Measurements from ENCODE around the gene ADGRL3.

The ADGRL3 gene

DNA sequence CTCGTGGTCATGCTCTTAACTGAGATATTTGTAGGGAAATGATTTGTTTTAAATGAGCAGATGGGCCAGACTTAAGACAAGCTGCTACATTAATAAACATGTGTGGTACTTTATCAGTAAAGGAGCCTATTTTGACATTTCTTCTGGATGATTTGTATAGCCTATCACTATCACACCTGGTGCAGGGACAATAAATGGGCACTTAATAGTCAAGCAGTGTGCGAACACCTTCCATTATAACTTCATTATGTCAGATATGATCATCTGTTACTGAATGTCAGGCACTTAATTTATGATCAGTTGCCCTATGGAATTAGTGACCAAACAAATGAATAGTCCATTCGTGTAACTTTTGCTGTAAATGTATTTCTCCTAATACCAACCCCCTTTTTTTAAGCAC, 628.8 kb downstream of the ADGRL3 start:
- Histone ChIP-seq H3K9ac (ENCODE audit: low read length) (no peak overlapping the region), H2BK5ac (ENCODE audit: low read depth, low read length, poor library complexity) (no peak overlapping the region), H2BK12ac (ENCODE audit: low read length) (no peak overlapping the region), H3K27ac (ENCODE audit: low read depth, low read length) (no peak overlapping the region), H3K4ac (ENCODE audit: low read depth, low read length) (no peak overlapping the region), H4K8ac (ENCODE audit: low read depth, low read length) (no peak overlapping the region), H3K4me3 (ENCODE audit: low read depth, low read length) (no peak overlapping the region), H3K9me3 (ENCODE audit: insufficient read depth, low read depth, low read length) (no peaks in the 10 kb centered on the region), H4K12ac (ENCODE audit: low read depth, low read length) (no peak overlapping the region), H3K36me3 (ENCODE audit: control insufficient read depth in 1 of 2, insufficient read depth in 2 of 2, low read length in 2 of 2) (no peaks in the 10 kb centered on the region), H3K23ac (ENCODE audit: low read length) (no peak overlapping the region), H3K27me3 (ENCODE audit: insufficient read depth, low read length) (no peaks in the 10 kb centered on the region), H2AK5ac (ENCODE audit: low read length) (no peak overlapping the region), H3K4me1 (ENCODE audit: control insufficient read depth in 1 of 2, insufficient read depth in 2 of 2, low read length in 2 of 2) (no peaks in the 10 kb centered on the region), H3K79me1 (ENCODE audit: low read length) (no peaks in the 10 kb centered on the region), H3K18ac (ENCODE audit: low read length) (no peak overlapping the region), H3K79me2 (ENCODE audit: control insufficient read depth, insufficient read depth, low read length, poor library complexity) (no peaks in the 10 kb centered on the region), H4K91ac (ENCODE audit: low read depth, low read length) (no peak overlapping the region), H3K14ac (ENCODE audit: low read length) (no peak overlapping the region), H2AFZ (ENCODE audit: insufficient read depth, low read length, poor library complexity) (no peak overlapping the region), H3K4me2 (ENCODE audit: low read length) (no peak overlapping the region), H2BK120ac (ENCODE audit: insufficient read depth, low read length, poor library complexity) (no peak overlapping the region)
- no CpG with 5 or more reads among the region's 3 CpGs for WGBS (ENCODE audit: extremely low coverage, insufficient coverage, insufficient read length)
- DNase-seq, result no peak

DNA sequence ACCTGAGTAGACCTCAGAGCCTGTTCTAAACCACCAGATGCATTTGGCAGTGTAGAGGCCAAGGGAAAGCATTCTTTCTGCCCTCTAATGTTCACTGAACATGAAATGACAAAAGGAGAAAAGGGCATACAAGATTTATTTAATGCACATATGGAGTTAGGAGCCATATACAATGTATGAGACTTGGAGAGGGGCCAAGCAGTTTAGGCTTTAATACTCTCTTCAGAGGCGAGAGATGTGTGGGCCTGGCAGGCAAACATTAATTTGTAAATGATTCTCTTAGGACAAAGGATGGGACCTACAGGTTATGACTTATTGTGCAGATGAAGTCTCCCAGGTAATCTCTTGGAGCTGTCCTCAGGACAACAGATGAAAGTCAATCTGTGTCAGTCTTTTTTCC, 631.9 kb downstream of the ADGRL3 start:
- DNase-seq, result no peak
- Histone ChIP-seq H2AK5ac (ENCODE audit: low read length) (no peak overlapping the region), H3K36me3 (ENCODE audit: control insufficient read depth in 1 of 2, insufficient read depth in 2 of 2, low read length in 2 of 2) (no peaks in the 10 kb centered on the region), H2BK12ac (ENCODE audit: low read length) (no peak overlapping the region), H3K4me1 (ENCODE audit: control insufficient read depth in 1 of 2, insufficient read depth in 2 of 2, low read length in 2 of 2) (no peaks in the 10 kb centered on the region), H3K23ac (ENCODE audit: low read length) (no peak overlapping the region), H3K18ac (ENCODE audit: low read length) (no peak overlapping the region), H3K14ac (ENCODE audit: low read length) (no peak overlapping the region), H3K27me3 (ENCODE audit: insufficient read depth, low read length) (no peaks in the 10 kb centered on the region), H3K27ac (ENCODE audit: low read depth, low read length) (no peak overlapping the region), H3K9me3 (ENCODE audit: insufficient read depth, low read depth, low read length) (no peaks in the 10 kb centered on the region), H2BK5ac (ENCODE audit: low read depth, low read length, poor library complexity) (no peak overlapping the region), H3K4me3 (ENCODE audit: low read depth, low read length) (no peak overlapping the region), H3K4ac (ENCODE audit: low read depth, low read length) (no peak overlapping the region), H4K91ac (ENCODE audit: low read depth, low read length) (no peak overlapping the region), H3K79me2 (ENCODE audit: control insufficient read depth, insufficient read depth, low read length, poor library complexity) (no peaks in the 10 kb centered on the region), H4K8ac (ENCODE audit: low read depth, low read length) (no peak overlapping the region), H2BK120ac (ENCODE audit: insufficient read depth, low read length, poor library complexity) (no peak overlapping the region), H4K12ac (ENCODE audit: low read depth, low read length) (no peak overlapping the region), H3K79me1 (ENCODE audit: low read length) (no peaks in the 10 kb centered on the region), H3K9ac (ENCODE audit: low read length) (no peak overlapping the region), H3K4me2 (ENCODE audit: low read length) (no peak overlapping the region), H2AFZ (ENCODE audit: insufficient read depth, low read length, poor library complexity) (no peak overlapping the region)
- no CpG with 5 or more reads among the region's 1 CpG for WGBS (ENCODE audit: extremely low coverage, insufficient coverage, insufficient read length)

DNA sequence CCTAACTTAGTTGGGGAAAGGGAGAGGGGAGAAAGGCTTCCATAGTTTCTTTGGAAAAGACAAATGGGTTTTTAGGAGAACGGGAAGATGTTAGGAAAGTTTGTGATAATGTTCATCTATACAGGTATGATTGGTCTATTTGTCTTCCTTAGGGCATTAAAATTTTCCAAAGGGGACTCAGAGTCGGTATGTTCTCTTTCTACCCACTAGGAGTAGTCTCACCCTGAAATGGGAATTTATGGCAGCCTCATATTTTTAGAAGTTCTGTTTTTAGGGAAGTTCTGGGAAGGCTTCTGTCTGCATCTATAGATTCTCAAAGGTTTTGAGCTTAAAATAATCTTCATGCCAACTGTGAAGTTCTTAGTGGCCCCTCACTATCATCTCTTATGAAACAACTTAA, 637.3 kb downstream of the ADGRL3 start:
- Histone ChIP-seq H3K79me2 (ENCODE audit: control insufficient read depth, insufficient read depth, low read length, poor library complexity) (no peaks in the 10 kb centered on the region), H2BK12ac (ENCODE audit: low read length) (no peak overlapping the region), H4K91ac (ENCODE audit: low read depth, low read length) (no peak overlapping the region), H3K14ac (ENCODE audit: low read length) (no peak overlapping the region), H3K9ac (ENCODE audit: low read length) (no peak overlapping the region), H3K4me2 (ENCODE audit: low read length) (no peak overlapping the region), H3K18ac (ENCODE audit: low read length) (no peak overlapping the region), H3K9me3 (ENCODE audit: insufficient read depth, low read depth, low read length) (no peaks in the 10 kb centered on the region), H3K27me3 (ENCODE audit: insufficient read depth, low read length) (no peaks in the 10 kb centered on the region), H3K23ac (ENCODE audit: low read length) (no peak overlapping the region), H3K4me3 (ENCODE audit: low read depth, low read length) (no peak overlapping the region), H2AK5ac (ENCODE audit: low read length) (no peak overlapping the region), H3K4ac (ENCODE audit: low read depth, low read length) (no peak overlapping the region), H3K4me1 (ENCODE audit: control insufficient read depth in 1 of 2, insufficient read depth in 2 of 2, low read length in 2 of 2) (no peaks in the 10 kb centered on the region), H3K79me1 (ENCODE audit: low read length) (no peaks in the 10 kb centered on the region), H2BK120ac (ENCODE audit: insufficient read depth, low read length, poor library complexity) (no peak overlapping the region), H2BK5ac (ENCODE audit: low read depth, low read length, poor library complexity) (no peak overlapping the region), H2AFZ (ENCODE audit: insufficient read depth, low read length, poor library complexity) (no peak overlapping the region), H3K36me3 (ENCODE audit: control insufficient read depth in 1 of 2, insufficient read depth in 2 of 2, low read length in 2 of 2) (no peaks in the 10 kb centered on the region), H4K8ac (ENCODE audit: low read depth, low read length) (no peak overlapping the region), H3K27ac (ENCODE audit: low read depth, low read length) (no peak overlapping the region), H4K12ac (ENCODE audit: low read depth, low read length) (no peak overlapping the region)
- WGBS (ENCODE audit: extremely low coverage, insufficient coverage, insufficient read length), result 100% methylated on average over 1 of the region's 2 CpGs
- no peak for DNase-seq

DNA sequence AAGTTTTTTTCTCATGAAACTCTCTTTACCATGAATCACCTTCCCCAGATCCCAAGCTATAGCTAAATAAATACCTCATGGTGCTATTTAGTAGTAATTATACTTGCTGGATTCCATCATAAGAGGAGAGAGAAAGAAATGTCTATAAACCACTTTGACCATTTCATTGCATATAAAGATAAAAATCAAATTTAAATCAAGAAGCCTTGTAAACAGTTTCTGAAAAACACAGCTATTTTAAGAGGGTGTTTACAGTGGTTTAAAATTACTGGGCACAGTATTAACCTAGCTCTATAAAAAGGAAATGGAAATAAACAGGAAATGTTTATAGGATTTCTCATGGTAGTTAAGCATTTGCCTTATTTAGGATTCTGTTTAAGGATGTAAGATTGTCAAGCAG, 637.9 kb downstream of the ADGRL3 start:
- no peak overlapping the region for H3K9ac ChIP-seq (ENCODE audit: low read length)

More for the DNA sequence above, 637.9 kb downstream of the ADGRL3 start:
- H3K27ac ChIP-seq (ENCODE audit: low read depth, low read length), result no peak overlapping the region
- no peak overlapping the region for H2BK5ac ChIP-seq (ENCODE audit: low read depth, low read length, poor library complexity)
- no peak overlapping the region for H3K4ac ChIP-seq (ENCODE audit: low read depth, low read length)
- H3K36me3 ChIP-seq (ENCODE audit: control insufficient read depth in 1 of 2, insufficient read depth in 2 of 2, low read length in 2 of 2), result no peaks in the 10 kb centered on the region
- H3K18ac ChIP-seq (ENCODE audit: low read length), result no peak overlapping the region
- H3K79me2 ChIP-seq (ENCODE audit: control insufficient read depth, insufficient read depth, low read length, poor library complexity), result no peaks in the 10 kb centered on the region
- H2AFZ ChIP-seq (ENCODE audit: insufficient read depth, low read length, poor library complexity), result no peak overlapping the region
- H3K4me3 ChIP-seq (ENCODE audit: low read depth, low read length), result no peak overlapping the region
- H3K4me2 ChIP-seq (ENCODE audit: low read length), result no peak overlapping the region
- H3K4me1 ChIP-seq (ENCODE audit: control insufficient read depth in 1 of 2, insufficient read depth in 2 of 2, low read length in 2 of 2), result no peaks in the 10 kb centered on the region
- no peak overlapping the region for H3K14ac ChIP-seq (ENCODE audit: low read length)
- no peak for DNase-seq
- no peak overlapping the region for H2AK5ac ChIP-seq (ENCODE audit: low read length)
- H4K12ac ChIP-seq (ENCODE audit: low read depth, low read length), result no peak overlapping the region
- no peak overlapping the region for H3K23ac ChIP-seq (ENCODE audit: low read length)
- no peaks in the 10 kb centered on the region for H3K79me1 ChIP-seq (ENCODE audit: low read length)
- H4K8ac ChIP-seq (ENCODE audit: low read depth, low read length), result no peak overlapping the region
- H3K9me3 ChIP-seq (ENCODE audit: insufficient read depth, low read depth, low read length), result no peaks in the 10 kb centered on the region
- H4K91ac ChIP-seq (ENCODE audit: low read depth, low read length), result no peak overlapping the region
- no peak overlapping the region for H2BK12ac ChIP-seq (ENCODE audit: low read length)
- no peak overlapping the region for H2BK120ac ChIP-seq (ENCODE audit: insufficient read depth, low read length, poor library complexity)
- H3K27me3 ChIP-seq (ENCODE audit: insufficient read depth, low read length), result no peaks in the 10 kb centered on the region

All from trophoblast cell (in vitro differentiated cells and primary cell).